NCI-H526 treated with DMSO at 0.1 percent for 48 hours (cell line): ENCODE measurements around the gene RB1.
A peak's percentile ranks its signal among the peaks of the same experiment; 100 is the strongest.

Experiments used
- DNase-seq: peaks from one replicate; lab custom pipeline; 2025; lab: John Stamatoyannopoulos, UW

RB1 gene

DNA sequence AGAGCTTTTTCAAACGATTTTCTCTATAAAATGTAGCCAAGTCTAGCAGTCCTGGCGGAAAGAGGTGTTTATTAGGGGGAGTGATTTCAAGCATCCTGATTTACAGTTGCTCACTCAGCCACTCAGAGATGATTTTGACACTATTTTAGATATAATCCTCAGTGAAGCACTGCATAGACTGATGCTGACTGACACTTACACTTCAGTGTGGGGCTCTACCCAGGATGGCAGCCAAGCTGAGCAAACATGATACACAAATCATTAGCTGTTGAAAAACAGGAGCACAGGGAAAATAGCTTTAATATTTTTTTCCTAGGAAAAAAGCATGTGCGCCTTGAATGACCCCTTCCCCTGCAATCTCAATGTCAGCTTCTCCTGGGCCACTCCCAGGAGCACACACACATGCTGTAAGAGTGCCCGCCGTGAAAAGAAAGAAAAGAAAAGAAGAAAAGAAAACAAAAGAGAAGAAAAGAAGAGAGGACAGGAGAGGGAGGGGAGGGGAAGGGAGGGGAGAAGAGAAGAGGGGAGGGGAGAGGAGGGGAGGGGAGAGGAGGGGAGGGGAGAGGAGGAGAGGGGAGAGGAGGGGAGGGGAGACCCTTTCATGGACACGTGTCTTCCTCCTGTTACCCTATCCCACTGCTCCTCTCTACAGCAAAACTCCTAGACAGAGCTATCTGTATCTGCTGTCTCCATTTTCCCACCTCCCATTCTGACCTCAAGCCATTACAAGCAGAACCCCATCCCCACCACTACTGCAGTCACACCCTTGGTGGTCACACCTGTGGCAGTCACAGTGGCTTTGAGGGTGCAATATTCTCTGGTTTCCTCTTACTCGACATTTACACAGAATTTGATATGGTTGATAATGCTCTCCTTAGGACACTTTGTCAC is 193.0 kb downstream of the RB1 start:
- DNase-seq, result no peak

DNA sequence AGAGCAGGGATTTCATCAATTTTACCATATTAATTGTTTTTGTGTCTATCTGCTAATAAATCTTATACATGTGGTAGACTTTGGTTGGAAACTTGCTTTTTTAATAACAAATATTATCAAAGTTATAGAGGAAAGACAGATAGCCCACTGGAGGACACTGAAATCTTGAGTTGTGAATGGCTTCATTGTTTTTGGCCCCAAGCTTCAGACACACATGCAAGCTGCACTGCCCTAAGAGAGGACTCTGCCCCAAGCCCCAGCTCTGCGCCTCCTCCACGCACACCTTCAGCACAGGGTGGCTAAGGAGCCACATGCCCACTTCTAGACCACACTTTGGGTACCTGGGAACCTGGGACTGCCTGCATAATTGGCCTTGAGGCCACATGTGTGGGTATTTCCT is 194.1 kb downstream of the RB1 start:
- no peak for DNase-seq

DNA sequence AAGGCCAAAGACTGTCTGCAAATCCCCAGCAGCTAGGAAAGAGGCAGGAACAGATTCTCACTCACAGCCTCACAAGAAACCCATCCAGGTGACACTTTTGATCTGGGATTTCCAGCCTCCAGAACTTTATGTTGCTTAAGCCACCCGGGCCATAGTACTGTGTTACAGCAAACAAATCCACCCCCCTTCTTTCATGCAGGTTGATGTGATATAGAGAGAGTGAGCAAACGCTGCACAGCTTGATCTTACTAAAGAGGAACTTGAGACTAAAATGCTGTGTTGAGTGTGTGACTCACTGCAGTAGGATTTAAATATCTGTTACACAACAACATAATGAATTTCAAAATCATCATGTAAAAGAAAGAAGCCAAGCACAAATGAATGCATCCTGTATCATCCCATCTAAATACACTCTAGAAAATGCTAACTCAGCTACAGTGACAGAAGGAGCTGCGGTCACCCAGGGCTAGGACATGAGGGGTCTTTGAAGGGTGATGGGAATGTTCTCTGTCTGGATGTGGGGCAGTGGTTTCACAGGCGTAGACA is 197.2 kb downstream of the RB1 start:
- no peak for DNase-seq

DNA sequence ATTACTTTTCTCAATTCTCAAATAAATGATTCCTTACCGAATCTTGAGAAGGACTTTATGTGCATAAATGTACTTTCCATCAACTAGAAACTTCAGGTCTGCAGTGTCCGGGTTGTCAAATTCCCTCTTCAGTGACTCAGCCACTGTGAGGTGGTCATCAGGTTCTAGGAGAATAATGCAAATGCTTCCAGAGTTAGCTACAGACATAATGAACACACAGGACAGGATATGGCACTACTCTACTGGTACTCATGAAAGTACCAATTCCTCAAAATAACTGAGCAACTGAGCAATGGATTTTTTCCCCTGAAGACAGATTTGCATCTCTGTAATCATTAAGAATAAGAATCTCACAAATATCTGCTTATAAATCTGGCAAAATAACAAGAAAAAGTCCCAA is 198.2 kb downstream of the RB1 start:
- no peak for DNase-seq

DNA sequence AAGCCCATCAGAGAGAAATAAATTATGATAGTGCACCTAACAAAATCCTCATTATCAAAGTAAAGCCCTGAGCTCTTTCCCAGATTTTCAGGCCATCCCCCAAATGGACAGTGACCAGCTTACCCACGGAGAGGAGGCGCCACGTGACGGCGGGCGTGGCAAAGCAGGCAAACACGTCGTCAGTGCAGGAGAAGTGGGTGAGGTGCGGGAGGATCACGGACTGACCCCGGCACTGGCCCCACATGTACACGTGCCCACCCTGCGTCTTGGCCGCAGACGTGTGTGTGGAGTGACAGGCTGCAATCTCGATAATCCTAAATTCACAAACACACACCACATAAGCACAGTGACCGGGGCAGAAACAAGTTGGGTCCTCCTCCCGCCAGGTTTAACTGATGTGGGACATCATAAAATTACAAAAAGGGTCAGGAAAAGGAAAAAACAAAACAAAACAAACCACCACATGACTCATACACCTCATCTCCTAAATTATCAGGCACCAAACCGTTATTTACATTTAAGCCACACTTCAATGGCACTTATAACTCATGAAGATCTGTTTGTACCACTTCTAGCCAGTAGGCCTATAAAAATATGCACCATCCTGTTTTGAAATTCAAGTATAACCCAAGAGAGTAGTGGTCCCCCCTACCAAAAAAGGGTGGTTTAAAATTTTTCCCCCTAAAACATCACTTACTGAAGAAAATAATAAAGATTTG is 199.2 kb downstream of the RB1 start:
- DNase-seq, result no peak

DNA sequence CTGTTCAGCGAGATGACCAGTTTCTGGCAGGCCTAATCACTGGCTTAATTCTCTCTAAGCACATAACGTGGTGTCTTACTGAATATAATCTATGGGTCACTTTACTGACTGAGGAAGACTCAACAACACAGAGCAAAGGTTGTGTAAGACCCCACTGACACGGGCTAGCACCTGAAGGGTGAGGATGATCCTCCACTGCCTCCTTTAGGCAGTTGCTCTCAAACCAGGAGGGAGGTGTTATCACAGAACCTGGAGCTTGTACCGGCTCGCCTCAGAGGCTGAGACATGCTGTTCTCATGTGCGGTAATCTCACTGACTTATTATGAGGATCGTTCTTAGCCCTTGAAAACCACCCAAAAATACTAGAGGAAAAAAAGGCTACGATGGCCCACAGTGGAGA is 201.1 kb downstream of the RB1 start:
- DNase-seq, result no peak

DNA sequence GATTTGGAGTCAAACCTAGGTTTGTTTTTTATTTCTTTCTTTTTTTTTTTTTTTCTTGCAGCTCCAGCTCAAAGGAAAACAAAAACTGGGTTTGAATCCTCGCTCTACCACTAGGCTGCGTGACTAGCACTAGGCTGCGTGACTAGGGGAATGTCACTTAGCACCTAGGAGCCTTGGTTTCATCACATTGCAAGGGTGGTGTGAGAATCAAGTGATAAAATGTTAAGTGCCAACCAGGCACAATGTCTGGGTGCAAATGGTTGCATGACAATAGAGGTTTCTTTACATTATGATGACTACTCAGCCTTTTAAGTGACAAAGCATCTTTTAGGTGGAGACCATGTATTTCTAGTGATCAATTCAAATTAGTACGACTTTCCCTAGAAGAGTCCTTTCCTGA is 201.5 kb downstream of the RB1 start:
- DNase-seq, result no peak

DNA sequence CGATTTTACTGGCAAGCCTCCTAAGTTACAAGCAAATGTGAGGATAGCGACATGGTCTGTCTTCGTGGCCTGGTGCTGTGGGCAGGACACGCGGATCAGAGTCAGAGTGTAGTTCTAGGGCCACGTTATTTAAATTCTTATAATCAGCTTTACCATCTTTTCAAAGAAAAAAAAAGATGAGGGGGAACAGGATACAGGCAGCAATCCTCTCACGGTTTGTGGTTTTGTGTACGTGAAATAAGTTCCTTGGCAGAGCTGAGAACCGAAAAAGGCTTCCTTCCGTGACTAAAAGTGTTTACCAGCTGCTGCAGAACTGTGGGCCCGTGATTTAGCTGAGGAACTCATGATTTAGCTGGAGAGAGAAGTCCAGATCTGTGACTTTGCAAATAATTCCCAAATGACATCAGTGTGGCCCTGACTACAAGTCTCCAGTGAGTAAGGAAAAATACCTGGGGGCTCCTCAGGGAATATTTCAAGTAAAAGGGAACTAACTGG is 202.1 kb downstream of the RB1 start:
- no peak for DNase-seq

DNA sequence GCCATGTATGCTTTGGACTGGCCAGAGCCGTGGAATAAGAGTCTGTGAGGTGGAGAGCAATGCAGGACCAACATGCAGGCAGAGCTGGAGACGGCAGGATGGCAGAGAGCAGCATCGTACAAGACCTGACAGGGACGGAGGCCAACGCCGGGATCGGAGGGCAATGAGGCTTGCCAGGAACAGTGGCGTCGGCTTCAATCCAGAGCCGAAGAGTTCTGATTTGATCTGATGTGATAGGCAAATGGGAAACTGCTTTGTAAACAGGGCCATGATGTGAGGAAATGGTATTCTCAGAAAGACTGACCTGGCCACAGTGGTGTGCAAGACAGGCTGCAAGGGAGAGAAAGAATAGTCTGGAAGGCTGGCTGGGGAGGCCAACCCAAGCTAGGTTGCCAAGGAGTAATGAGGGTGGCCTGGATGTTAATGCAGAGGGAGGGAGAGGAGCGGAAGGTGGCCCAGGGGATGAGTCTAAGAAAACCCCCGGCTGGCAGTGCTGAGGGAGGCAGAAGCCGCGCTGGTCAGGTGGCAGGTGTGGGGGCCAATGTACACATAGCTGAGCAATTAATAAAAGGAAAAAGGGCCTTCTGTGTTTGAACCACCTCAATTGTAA is 202.6 kb downstream of the RB1 start:
- no peak for DNase-seq

DNA sequence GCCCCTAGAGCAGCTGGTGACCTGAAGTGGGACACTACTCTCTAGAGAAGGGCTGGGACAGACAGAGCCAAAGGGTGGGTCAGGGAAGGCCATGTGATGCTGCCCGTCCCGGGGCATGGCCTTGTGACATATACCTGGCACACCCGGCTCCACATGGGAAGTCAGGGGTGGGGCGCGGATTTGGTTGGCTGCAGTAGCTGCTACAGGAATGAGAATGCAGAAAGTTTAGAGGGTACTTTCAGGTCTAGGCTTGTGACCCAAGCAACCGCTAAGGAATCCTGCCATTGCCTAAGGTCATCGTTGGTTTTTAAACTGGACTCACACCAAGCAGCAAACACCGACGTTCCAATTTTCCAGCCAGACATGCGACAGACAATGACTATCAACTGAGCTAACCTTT is 203.5 kb downstream of the RB1 start:
- no peak for DNase-seq

DNA sequence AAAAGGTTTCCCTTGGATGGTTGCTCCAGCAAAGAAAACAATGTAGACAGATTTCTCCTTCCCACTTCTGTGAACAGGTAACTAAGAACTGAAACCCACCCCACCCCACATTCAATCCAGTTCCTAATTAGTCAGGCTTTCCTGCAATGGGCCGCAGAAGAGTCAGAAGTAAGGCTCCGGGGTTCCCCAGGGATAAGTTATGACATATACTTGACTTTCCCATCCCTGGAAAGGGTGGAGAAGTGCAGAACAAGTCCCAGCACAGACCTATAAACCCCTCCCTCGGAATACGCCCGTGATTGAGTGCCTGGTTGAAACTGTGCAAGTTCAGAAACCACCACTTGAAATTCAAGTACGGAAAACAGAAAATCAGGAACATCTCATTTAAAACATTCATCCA is 204.5 kb downstream of the RB1 start:
- DNase-seq, result no peak

DNA sequence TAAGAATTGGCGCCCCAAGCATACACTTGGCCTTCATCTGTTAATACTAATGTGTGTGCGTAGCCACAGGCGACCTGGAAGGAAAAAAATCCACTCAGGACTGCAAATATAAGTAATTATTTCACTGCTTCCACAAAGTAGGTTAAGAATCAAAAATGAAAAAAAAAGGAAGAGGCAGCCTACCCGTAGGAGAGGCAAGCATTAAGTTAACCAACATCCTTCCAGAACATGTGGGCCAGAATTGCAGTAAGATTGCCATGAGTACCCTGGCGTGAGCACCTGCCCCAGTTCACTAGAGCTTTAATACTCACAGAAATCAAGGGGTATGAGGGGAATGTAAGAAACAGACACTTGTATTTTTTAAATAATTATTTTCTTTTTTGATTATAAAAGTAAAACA is 207.1 kb downstream of the RB1 start:
- no peak for DNase-seq

DNA sequence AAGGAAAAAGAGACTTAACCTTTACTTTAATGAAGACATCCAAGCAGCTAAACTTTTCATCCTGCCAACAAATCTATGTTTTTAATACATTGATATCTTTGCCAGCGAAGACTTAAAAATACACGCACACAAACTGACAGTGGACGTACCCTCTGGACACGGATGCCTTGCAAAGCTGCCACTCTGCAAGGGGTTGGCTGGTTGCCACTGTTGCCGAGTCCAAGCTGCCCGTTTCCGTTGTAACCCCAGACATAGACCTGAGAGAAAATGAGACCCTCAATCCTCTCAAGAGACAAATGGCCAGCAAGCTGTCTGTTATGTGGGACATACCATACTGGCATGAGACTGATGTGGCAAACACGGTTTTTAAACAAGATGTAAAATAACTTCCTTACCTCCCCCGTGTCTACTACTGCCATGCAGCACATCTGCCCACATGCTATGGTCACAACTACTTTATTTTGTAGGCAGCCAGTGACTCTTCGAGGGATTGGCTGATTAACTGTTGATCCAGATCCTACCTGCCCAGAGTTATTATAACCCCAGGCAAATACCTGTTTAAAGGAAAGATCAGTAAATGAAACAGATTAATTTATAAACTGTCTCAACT is 208.2 kb downstream of the RB1 start:
- no peak for DNase-seq

DNA sequence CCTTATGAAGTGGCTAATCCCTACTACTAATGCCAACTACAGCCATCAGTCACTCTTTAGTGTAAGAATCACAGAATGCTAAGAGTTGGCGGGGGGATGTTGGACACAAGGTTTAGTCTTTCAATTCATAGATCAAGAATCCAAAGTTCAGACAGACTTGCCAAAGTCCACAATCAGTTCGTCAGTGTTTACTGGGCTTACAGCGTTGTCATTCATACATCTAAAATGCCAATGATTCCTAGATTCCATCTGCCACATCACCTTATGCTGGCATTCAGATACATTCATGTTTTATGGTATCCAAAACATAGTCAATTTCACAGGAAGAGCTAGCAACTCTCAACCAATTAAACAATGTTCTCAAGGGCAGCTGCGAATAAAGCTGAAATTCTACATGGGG is 211.2 kb downstream of the RB1 start:
- no peak for DNase-seq

DNA sequence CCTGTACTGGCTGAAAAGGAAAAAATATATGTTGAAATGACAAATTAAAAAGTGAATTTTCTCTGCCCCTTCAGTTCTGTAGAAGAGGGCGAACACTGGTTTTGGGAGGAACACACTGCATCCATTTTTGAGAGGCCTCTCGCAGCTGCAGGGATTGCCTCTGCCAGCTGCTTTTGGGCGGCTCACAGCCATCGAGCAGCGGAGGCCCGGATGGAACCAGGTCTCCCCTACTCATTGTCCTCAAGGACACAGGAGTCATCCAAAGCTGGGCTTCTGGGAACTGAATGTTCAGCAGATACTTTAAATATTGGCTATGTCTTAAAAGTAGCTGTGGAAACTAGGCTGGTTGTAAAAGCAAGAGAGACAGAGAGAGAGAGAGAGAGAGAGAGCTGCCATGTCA is 212.2 kb downstream of the RB1 start:
- DNase-seq, result no peak

DNA sequence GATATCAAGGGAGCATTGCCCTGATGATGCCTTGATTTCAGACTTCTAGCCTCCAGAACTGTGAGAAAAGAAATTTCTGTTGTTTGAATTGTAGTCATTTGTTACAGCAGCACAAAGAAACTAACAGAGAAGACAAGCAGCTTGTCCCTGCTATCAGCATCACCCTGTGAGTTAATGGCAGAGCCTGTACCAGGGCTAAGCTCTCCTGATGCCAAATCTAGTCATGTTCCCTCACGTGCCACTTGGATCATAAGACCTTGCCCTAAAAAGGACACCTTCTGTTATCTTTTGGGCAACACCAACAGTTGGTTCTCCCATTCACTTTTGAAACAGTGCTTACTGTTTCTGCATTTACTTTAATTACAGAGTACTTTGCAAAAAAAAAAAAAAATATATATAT is 214.5 kb downstream of the RB1 start:
- no peak for DNase-seq

DNA sequence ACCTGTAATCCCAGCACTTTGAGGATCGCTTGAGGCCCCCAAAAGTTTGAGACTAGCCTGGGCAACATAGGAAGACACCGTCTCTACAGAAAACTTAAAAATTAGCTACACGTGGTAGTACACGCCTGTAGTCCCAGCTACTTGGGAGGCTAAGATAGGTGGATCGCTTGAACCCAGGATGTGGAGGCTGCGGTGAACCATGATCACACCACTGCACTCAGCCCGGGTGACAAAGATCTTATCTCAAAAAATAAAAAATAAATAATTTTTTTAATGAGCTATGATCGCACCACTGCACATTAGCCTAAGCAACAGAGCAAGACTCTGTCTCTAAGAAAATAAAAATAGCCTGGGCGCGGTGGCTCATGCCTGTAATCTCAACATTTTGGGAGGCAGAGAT is 222.7 kb downstream of the RB1 start:
- DNase-seq, result no peak

DNA sequence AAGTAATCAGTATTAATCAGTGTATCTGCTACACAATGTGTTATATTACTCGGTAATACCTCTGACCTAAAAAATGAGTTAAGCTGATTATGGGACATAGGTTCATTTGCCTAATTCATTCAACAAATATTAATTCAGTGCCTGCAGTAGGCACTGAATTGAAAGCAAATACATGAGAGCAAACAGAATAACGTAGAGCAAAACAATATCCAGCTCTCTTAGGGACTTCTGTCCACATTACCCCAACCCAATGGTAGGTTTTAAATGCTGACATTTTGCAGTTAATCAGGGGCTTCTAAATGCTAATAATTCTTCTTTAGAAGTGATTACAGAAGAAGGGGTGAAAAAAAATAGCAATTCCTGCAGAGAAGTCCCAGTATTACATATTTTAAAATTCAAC is 224.4 kb downstream of the RB1 start:
- peak; percentile 75 for DNase-seq

DNA sequence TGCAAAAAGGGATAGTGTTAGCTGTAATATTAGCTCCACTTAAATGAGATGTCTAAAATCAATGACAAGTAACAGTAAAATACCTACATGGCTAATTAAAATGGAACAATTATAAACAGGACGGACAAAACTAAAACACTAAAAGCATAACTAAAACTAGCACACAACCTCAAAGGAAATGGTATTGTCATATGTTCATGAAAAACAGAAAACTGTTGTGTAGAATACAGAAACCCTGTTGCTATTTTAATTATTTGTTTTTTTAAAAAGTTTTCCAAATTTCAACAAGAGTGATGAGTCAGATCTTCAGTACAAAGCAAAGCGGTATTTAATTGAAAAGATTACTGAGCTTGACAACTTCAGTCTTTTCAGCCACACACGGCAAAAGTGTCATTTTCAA is 225.2 kb downstream of the RB1 start:
- no peak for DNase-seq

DNA sequence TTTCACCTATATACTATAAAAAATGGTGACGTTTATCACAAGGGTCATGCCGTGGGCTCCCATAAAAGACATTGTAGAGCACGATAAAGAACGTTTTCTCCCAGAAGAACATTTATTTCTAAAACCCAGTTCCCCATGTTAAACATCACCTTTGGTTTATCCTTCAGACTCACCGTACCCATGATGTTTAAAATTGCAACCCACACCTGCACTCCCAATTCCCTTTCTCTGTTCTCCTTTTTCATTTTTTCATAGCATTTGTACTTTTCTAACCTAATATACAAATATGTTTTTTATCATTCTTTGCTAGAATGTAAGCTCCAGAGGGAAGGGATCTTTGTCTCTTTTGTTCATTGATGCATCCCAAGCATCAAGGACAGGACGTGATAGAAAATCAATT is 227.3 kb downstream of the RB1 start:
- no peak for DNase-seq
